ENCODE data around the gene CDCA8.

The CDCA8 gene

GRCh38 chr1:37653906-37654305 is 38.4 kb upstream of the CDCA8 start:
- H3K27ac ChIP-seq = no peak overlapping the region
- no peaks in the 10 kb centered on the region for H3K27me3 ChIP-seq (ENCODE audit: insufficient read depth, low read depth, severe bottlenecking)
- no peak for TF ChIP-seq CTCF (IDR thresholded peaks at IDR 0.05; ENCODE audit: low read depth, low read length)
- no peaks in the 10 kb centered on the region for H3K36me3 ChIP-seq
- H3K9me3 ChIP-seq (ENCODE audit: severe bottlenecking) = no peaks in the 10 kb centered on the region
- DNase-seq = no peak
- H3K4me3 ChIP-seq (ENCODE audit: low read depth, low read length) = no peak overlapping the region

GRCh38 chr1:37655274-37655673 is 37.0 kb upstream of the CDCA8 start:
- H3K4me3 ChIP-seq (ENCODE audit: low read depth, low read length) = no peak overlapping the region
- no peak for TF ChIP-seq CTCF (IDR thresholded peaks at IDR 0.05; ENCODE audit: low read depth, low read length)
- H3K27me3 ChIP-seq (ENCODE audit: insufficient read depth, low read depth, severe bottlenecking) = no peaks in the 10 kb centered on the region
- H3K9me3 ChIP-seq (ENCODE audit: severe bottlenecking) = no peaks in the 10 kb centered on the region
- H3K36me3 ChIP-seq = no peaks in the 10 kb centered on the region
- no peak overlapping the region for H3K27ac ChIP-seq
- DNase-seq = no peak

GRCh38 chr1:37656026-37656425 is 36.3 kb upstream of the CDCA8 start:
- Histone ChIP-seq H3K4me3 (ENCODE audit: low read depth, low read length) (no peak overlapping the region), H3K36me3 (no peaks in the 10 kb centered on the region), H3K27ac (no peak overlapping the region), H3K27me3 (ENCODE audit: insufficient read depth, low read depth, severe bottlenecking) (no peaks in the 10 kb centered on the region), H3K9me3 (ENCODE audit: severe bottlenecking) (no peaks in the 10 kb centered on the region)
- DNase-seq = no peak
- no peak for TF ChIP-seq CTCF (IDR thresholded peaks at IDR 0.05; ENCODE audit: low read depth, low read length)

- H3K27ac ChIP-seq = no peak overlapping the region
- no peaks in the 10 kb centered on the region for H3K36me3 ChIP-seq
- H3K9me3 ChIP-seq (ENCODE audit: severe bottlenecking) = no peaks in the 10 kb centered on the region
- H3K4me3 ChIP-seq (ENCODE audit: low read depth, low read length) = no peak overlapping the region
- no peaks in the 10 kb centered on the region for H3K27me3 ChIP-seq (ENCODE audit: insufficient read depth, low read depth, severe bottlenecking)
- DNase-seq = no peak
- no peak for TF ChIP-seq CTCF (IDR thresholded peaks at IDR 0.05; ENCODE audit: low read depth, low read length)
Measured at GRCh38 chr1:37656881-37657280, 35.4 kb upstream of the CDCA8 start.

GRCh38 chr1:37657620-37658412 is 34.5 kb upstream of the CDCA8 start:
- Histone ChIP-seq H3K4me3 (ENCODE audit: low read depth, low read length) (no peak overlapping the region), H3K27me3 (ENCODE audit: insufficient read depth, low read depth, severe bottlenecking) (no peaks in the 10 kb centered on the region), H3K36me3 (no peaks in the 10 kb centered on the region), H3K27ac (no peak overlapping the region), H3K9me3 (ENCODE audit: severe bottlenecking) (no peaks in the 10 kb centered on the region)
- TF ChIP-seq CTCF (IDR thresholded peaks at IDR 0.05; ENCODE audit: low read depth, low read length) = no peak
- no peak for DNase-seq

GRCh38 chr1:37658486-37658885 is 33.8 kb upstream of the CDCA8 start:
- H3K36me3 ChIP-seq = no peaks in the 10 kb centered on the region
- H3K4me3 ChIP-seq (ENCODE audit: low read depth, low read length) = no peak overlapping the region
- H3K27ac ChIP-seq = no peak overlapping the region
- TF ChIP-seq CTCF (IDR thresholded peaks at IDR 0.05; ENCODE audit: low read depth, low read length) = no peak
- H3K27me3 ChIP-seq (ENCODE audit: insufficient read depth, low read depth, severe bottlenecking) = no peaks in the 10 kb centered on the region
- no peak for DNase-seq
- no peaks in the 10 kb centered on the region for H3K9me3 ChIP-seq (ENCODE audit: severe bottlenecking)
